ENCODE measurements around the gene RALGDS. TPM values are rescaled to one million over a fixed set of nuclear protein-coding genes. Genes with fewer than 3 reads are reported as not detected.

RALGDS gene
- total and polyA plus RNA-seq, 3 donors from 2014 or later: 23.0 to 42.4 (median 32.5) TPM

- DNase-seq: peak; percentile 82
- H3K27ac ChIP-seq: peak overlapping the region; percentile 81 to 84
- intact Hi-C loops (cut with DNase I; ENCODE audit: low total_unique reads): loop anchor here (10.0 kb wide), 1 partner anchor 113 kb away; the partner anchor contains the start of gene GTF3C5
- H3K4me1 ChIP-seq: peaks cover 27% of the 10 kb centered on the region
- H3K27me3 ChIP-seq: no peaks in the 10 kb centered on the region
- no peak for TF ChIP-seq POLR2A (IDR thresholded peaks at IDR 0.05)
- peak; percentile 93 to 96 (median 95) for TF ChIP-seq CTCF (IDR thresholded peaks at IDR 0.05)
- WGBS, 2 donors: 35 to 36% methylated on average over 11 to 14 of the region's 14 CpGs
- no peak overlapping the region for H3K4me3 ChIP-seq
- H3K9me3 ChIP-seq: no peaks in the 10 kb centered on the region
- H3K36me3 ChIP-seq (ENCODE audit: low read depth, missing control alignments): no peaks in the 10 kb centered on the region
Measured at GRCh38 chr9:133147412-133148198, 26.6 kb upstream of the RALGDS start.

GRCh38 chr9:133146746-133147411 is 25.8 kb upstream of the RALGDS start:
- 74 to 84% methylated on average over 7 of the region's 7 CpGs for WGBS, 2 donors
- DNase-seq: no peak
- peaks cover 29% of the 10 kb centered on the region for H3K4me1 ChIP-seq
- TF ChIP-seq POLR2A (IDR thresholded peaks at IDR 0.05) (no peak), CTCF (IDR thresholded peaks at IDR 0.05) (no peak)
- no peaks in the 10 kb centered on the region for H3K36me3 ChIP-seq (ENCODE audit: low read depth, missing control alignments)
- H3K27ac ChIP-seq: no peak overlapping the region
- H3K4me3 ChIP-seq: no peak overlapping the region
- no peaks in the 10 kb centered on the region for H3K9me3 ChIP-seq
- intact Hi-C loops (cut with DNase I; ENCODE audit: low total_unique reads): loop anchor here (10.0 kb wide), 1 partner anchor 112 kb away; the partner anchor contains the start of gene GTF3C5
- no peaks in the 10 kb centered on the region for H3K27me3 ChIP-seq

GRCh38 chr9:133144904-133145851 is 24.1 kb upstream of the RALGDS start:
- intact Hi-C loops (cut with DNase I; ENCODE audit: low total_unique reads): loop anchor here (2.0 to 10.0 kb wide), 2 partner anchors 42 to 110 kb away; partner anchors contain the start of gene GTF3C5
- Histone ChIP-seq H3K27me3 (no peaks in the 10 kb centered on the region), H3K9me3 (no peaks in the 10 kb centered on the region), H3K4me1 (peaks cover 30% of the 10 kb centered on the region), H3K36me3 (ENCODE audit: low read depth, missing control alignments) (no peaks in the 10 kb centered on the region), H3K27ac (no peak overlapping the region), H3K4me3 (no peak overlapping the region)
- DNase-seq: no peak
- 65 to 67% methylated on average over 19 of the region's 19 CpGs for WGBS, 2 donors
- TF ChIP-seq CTCF (IDR thresholded peaks at IDR 0.05): no peak

GRCh38 chr9:133144142-133144903 is 23.3 kb upstream of the RALGDS start:
- WGBS, 2 donors: 4 to 8% methylated on average over 40 to 51 of the region's 52 CpGs
- TF ChIP-seq POLR2A (IDR thresholded peaks at IDR 0.05) (no peak), CTCF (IDR thresholded peaks at IDR 0.05) (peak; percentile 97 to 99 (median 97))
- Histone ChIP-seq H3K36me3 (ENCODE audit: low read depth, missing control alignments) (no peaks in the 10 kb centered on the region), H3K27ac (no peak overlapping the region), H3K27me3 (no peaks in the 10 kb centered on the region), H3K9me3 (no peaks in the 10 kb centered on the region), H3K4me1 (peaks cover 26% of the 10 kb centered on the region), H3K4me3 (peak overlapping the region; percentile 31 to 32)
- DNase-seq: peak; percentile 84
- intact Hi-C loops (cut with DNase I; ENCODE audit: low total_unique reads): loop anchor here (2.0 to 10.0 kb wide), 2 partner anchors 42 to 110 kb away; partner anchors contain the start of gene GTF3C5
